GM18499 (cell line): ENCODE results near the gene CHI3L2.
"Not testable (repeated sequence)": the region's sequence is repeated elsewhere in the genome, so short reads cannot be mapped to it uniquely, and the experiment has no call there.

Experiments used
- ATAC-seq: cut with Tn5 transposase; IDR thresholded peaks from one replicate; pipeline ENCODE4 v1.9.1; 2021; ENCODE audit warnings: moderate number of reproducible peaks; ENCODE audit not compliant: insufficient read depth, unreplicated experiment

Gene CHI3L2

DNA sequence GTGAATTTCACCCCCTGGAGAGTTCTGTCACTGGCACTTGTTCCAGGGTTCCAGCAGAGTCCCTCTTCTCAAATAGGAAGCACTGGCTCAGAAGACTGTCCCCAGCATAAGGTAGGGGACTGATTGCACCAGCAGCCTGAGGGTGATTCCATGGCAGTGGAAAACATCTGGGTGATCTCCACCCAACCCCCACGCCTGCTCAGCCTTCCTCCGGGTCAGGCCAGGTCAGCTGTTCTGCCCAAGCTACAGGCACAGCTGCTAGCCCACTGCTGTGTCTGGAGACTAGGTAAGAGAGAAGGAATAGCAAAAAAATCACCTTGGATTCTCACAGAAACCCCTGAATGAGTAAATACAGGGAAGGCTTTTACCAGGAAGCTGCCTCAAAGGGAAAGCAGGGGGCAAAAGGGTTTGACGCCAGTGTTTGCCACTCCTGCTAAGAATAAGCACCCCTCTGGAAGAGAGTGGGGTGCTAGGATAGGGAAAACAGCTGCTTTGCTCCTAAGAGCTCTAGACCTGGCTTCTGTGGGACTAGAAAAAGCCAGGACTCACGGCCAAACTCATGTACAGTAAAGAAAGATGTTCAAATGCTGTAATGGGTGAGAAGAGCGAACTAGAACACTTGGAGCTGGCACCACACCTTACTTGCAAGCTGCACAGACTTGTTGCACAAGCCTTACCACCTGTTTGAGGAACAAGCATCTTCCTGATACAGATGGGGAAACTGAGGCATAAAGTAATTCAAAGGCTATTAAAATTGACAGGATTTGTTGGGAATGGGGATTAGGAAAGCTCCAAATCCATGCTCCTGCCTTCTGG lies 26.0 kb upstream of the CHI3L2 start:
- no peak for ATAC-seq

DNA sequence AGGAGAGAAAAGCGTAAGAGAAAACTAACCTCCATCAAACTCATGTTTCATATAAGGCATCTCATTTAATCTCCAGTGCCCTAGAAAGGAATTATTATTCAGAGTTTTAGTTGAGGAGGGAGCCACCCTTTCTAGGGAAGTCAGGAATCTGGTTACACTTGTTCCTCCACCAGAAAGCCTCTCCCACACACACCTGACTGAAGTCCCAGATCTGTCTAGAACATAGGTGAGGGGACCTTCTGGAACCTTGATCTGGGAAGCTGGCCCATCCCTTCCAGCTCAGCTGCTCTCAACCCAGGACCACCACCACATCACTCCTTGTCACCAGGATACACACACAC lies 25.2 kb upstream of the CHI3L2 start:
- ATAC-seq, result no peak

DNA sequence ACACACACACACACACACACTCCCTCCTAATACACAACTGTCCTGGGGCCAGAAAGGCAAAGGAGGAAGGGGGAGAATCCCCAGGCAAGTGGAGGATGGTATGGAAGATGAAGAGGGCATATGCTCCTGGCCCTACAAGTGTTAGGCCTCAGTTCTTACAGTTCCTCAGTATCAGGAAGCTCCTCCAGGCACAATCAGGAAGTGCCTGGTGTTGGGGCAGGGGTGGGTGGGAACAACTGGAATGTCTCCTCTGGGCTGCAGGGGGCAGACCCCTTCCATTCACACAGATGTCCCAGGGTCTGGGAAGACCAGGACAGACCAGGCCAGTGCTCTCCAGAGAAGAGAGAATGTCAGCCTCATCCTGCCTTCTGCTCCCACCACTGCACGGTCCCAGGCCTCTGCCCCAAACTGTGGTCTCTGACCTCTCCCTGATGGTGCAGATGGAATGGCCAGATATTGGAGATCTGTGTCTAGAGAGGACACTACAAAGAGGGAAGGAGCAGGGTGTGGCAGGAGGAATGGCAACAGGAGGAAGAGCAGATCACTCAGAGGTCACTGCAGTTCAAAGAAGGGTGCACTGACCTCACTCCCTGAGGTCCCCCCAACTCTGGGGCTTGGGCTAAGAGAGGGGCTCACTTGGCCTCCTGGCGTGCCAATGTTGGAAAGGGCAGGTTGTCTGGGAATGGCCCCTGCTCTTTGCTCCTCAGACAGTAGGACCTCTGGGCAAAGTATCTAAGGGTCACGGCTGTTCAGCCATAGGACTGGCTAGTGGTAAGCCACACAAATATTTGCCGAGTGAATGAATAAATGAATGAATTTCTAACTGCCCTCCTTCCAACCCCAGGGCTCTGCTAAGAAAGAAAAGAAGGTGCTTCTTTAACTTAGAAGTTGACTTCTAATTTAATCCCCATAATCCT lies 24.5 kb upstream of the CHI3L2 start:
- ATAC-seq, result no peak

DNA sequence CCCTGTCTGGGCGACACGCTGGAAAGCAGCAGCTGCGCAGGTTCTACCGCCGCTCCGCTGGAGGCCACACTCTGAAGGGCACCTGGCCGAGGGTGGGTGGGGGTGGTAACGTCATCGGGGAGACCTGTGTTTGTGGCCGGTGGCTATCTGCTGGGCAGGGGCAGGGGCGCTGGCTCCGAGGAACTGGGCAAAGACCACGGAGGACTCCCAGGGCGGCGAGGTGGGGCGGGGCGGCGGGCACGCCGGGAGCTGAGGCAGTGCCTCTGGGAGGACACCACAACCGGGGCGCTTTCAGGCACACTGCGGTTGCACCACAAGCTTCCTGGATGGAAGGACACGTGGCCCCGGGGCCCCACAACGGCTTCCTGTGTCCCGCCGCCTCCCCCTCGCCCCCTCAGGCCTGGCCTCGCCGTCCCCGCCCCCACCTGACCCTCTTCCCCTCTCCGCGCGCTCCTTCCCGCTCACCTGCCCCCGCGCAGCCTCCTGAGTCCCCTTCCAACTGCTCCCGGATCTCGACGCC lies 23.8 kb upstream of the CHI3L2 start:
- no peak for ATAC-seq

DNA sequence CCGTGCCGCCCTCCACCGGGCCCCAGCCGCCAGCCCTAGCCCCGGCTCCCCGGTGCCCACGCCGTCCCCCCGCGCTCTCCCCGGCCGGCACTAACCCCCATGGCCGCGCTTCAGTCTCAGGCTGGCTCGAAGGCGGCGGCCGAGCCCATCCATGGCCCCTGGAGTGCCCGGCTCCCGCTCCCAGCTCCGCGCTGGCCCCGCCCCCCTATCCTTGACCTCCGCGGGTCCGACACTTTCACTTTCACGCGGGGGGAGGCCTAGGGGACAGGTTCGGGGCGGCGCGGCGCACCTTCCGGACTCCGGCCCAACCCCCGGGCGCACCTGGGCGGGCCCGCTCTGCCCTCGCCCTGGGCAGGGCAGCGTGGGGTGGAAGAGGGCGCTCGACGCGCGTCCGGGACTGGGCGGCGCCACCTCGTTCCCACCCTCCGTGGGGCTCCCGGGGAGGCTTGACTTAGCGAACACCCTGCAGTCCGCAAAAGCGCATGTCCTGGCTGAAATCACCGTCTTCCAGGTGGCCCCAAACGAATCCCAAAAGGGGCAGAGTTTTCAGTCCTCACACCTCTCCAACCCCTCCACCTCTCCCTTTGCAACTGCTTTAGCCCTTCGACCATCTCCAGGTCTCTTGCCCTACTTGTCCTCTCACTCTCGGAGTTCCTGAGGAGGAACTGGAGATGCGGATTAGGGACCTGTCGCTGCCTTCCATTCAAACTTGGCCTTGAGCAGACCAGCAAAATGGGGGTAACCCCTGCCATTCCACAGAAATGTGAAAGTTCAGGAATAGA lies 23.1 kb upstream of the CHI3L2 start:
- no peak for ATAC-seq

DNA sequence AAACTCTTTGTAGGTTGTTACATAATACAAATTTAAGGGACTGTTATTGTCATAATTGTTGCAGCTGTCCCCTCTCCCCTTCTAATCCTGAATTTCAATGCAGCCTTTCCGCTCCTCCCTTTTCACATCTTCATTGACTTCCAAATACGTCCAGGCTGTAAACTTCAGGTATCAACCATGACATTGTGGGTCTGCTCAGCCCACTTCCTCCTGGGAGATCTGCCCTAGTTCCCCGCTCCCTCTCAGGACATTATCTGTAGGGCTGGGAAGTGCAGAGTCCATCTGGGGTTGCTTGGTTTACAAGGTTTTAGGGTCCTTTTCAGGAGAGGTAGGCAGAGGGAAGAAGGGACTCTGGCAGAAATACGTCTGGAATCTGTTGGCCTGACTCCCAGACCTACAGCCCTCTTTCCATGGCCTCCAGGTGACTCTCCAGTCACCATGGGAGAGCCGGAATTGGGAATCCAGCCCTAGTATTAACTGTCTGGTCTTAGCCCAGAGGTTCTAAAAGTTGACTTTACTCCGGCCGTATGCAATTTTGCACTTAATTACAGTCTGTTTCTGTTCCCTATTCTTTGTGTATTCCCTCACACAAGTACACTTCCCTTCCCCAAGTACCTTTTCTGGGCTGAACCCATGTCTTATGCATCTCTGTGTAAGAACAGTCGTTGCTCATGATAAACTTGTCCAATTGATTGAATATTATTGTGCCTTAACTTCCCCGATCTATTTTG lies 22.4 kb upstream of the CHI3L2 start:
- ATAC-seq, result no peak

DNA sequence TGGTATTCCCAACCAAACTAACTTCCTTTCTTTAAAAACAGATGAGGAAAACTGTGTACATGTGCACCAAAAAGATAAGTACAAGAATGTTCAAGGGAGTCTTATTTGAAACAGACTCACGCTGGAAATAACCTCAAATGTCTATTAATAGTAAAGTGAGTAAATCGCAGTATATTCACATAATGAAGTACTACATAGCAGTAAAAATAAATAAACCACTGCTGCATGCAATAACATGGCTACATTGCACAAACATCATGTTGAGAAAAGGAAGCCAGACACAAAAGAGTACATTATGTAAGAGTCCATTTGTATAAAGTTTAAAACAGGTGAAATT lies 21.8 kb upstream of the CHI3L2 start:
- ATAC-seq, result no peak

DNA sequence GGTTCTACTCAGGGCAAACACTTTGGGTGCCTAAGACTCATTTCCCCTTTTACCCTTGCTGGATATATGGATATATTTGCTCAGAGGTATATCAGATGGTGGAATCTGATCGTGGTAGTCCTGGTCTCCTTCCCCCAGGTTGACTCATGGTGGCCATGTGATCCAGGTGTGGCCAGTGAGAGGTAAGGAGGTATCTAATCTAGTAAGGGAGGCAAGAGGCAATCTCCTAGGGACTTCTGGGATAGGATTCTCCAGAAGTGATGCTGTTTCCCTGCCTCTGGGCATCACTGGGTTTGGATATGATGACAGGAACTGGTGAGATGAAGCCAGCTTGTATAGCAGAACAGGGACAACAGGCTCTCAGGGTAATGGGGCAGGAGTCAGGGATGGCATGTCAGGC lies 18.6 kb upstream of the CHI3L2 start:
- no peak for ATAC-seq

DNA sequence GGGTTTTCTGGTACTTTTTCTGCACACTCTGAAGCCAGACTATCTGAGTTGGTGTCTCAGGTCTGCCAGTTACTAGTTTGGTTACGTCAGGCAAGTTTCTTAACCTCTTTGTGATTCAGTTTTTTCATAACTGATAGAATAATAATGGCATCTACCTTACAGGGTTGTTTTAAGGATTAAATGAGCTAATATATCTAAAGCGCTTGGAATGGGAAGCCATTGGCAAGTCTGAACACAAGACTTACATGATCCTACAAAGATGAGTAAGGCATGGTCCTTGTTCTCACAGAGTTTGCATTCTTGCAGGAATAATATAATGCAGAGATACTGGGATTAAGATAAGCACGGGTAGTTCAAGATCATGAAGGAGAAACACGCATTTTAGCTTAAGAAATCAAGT lies 17.9 kb upstream of the CHI3L2 start:
- no peak for ATAC-seq

DNA sequence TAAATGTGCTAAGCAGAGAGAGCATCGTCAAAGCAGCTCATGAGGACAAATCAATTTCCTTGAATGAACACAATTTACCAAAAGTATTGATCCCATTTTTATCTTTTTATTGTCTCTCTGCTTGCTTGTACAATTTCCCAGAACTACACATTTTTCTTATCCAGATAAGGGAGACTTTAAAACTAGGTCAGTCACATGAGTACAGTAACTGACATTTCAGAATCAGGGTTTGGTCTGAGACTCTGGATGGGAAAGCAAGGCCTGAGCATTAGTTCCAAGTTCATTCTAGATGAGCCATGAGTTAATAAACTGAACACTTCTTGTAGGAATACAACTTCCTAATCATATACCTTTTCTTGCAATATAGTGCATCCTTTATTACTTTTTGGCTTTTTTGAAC lies 15.6 kb upstream of the CHI3L2 start:
- ATAC-seq, result no peak

DNA sequence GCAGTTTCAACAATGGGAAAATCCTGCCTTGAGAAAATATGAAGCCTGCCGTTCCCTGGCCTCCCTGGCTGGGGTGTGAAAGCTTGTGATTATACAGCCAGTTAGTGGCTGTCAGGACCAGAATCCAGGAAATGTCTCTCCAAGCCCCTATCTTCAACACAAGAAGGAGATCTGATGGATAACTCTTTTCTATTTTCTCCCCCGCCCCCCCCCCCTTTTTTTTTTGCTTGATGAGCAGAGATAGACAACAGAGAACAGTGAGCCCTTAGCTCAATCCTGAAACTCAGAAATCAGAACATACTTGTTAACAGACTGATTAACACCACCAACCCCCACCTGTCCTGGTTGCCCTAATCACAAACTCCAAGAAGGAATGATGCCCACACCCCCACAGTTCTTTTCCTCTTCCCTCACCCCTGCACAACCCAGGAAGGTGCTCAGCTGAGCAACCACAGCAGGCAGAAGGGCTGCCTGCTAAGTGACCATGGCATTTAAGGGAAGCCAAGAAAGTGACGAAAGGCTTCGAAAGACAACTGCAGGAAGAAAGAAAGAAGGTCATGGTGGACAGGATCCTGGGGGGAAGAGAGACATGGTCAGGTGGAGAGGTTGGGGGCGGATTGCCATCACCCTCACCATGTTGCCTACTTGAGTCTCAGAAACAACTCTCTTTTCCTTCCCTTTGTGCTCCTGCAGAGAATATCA lies 14.7 kb upstream of the CHI3L2 start:
- no peak for ATAC-seq

DNA sequence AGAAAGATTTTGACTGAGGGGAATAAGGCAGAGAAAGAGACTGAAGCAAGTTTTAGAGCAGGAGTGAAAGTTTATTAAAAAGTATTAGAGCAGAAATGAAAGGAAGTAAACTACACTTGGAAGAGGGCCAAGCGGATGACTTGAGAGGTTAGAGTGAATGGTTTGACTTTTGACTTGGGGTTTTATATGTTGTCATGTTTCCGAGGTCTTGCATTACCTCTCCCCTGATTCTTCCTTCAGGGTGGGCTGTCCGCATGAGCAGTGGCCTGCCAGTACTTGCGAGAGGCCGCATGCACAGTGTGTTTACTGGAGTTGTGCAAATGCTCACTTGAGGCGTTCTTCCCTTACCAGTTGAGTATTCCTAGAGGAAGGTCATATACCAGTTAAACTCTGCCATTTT lies 14.1 kb upstream of the CHI3L2 start:
- no peak for ATAC-seq

DNA sequence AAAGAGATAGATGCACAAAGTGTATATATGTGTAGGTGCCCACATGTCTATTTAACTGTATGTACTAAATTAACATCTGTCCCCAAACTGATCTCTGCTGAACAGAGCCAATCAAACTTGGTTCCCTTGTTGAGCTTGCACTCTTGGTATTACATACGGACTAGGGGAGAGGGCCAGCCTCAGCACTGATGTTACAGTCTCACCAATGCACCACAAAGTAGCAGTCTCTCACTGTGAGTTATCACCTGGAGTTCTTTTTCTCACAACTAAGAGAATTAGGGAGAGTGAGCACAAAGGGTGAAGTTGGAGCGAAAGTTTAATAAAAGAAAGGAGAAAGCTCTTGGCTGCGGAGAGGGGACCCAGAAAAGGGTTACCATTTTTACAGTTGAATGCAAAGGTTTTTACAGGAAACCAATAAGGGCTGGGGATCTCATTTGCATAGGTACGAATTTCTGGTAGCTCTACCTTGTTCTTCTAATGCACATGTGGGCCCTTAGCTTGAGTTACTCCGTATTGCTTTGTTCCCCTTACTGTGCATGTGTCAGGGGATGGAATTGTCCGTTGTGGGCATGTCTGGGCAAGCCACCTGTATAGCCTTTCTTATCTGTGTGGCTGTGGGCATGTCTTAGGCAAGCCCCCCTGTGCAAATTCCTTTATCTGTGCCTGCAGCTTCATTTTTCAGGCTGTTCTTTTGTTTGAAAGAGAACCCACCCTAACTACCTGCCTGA lies 13.3 kb upstream of the CHI3L2 start:
- no peak for ATAC-seq

DNA sequence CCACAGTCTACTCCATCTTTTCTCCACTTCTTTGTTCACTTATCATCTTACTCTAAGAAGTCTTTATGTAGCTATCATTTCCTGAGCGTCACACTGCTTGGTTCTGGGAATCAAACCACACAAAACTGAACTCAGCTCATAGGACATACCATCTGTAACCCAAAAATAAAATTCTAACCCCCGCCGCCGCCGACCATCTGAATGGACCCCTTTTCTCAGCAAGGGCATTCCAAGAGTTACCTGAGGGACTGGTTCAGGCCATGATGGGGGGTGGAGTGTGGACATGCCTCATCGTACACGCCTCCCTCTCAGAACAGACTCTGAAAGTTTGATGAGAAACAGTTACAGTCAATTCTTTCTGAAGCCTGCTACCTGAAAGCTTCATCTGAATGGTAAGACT lies 12.6 kb upstream of the CHI3L2 start:
- no peak for ATAC-seq

DNA sequence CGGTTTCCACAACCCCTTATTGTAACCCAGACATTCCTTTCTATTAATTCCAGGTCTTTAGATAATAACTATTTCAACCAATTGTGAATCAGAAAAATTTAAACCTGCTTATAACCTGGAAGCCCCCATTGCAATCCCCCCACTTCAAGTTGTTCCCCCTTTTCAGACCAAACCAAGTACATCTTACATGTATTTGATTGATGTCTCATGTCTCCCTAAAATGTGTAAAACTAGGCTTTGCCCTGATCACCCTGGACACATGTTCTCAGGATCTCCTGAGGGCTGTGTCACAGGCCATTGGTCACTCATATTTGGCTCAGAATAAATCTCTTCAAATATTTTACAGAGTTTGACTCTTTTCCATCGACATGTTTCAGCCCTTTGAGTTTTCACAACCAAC lies 12.2 kb upstream of the CHI3L2 start:
- ATAC-seq, result not testable (repeated sequence)

DNA sequence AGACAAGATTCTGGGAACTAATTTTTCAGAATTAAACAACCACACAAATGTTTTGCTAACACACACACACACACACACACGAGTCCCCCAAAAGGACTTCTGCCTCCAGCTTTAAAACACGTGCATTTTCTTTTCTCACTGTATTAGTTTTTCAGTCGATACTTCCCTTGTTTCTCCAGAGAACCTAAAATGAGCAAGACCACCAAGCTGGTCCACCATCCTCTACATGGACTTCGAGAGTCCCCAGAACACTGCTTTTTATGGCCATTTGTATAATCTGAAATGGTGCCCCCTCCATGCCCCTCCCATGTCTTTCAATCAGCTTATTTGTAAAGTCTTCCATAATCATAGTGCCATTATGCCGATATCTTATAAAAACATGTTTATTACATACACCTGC lies 10.8 kb upstream of the CHI3L2 start:
- no peak for ATAC-seq

DNA sequence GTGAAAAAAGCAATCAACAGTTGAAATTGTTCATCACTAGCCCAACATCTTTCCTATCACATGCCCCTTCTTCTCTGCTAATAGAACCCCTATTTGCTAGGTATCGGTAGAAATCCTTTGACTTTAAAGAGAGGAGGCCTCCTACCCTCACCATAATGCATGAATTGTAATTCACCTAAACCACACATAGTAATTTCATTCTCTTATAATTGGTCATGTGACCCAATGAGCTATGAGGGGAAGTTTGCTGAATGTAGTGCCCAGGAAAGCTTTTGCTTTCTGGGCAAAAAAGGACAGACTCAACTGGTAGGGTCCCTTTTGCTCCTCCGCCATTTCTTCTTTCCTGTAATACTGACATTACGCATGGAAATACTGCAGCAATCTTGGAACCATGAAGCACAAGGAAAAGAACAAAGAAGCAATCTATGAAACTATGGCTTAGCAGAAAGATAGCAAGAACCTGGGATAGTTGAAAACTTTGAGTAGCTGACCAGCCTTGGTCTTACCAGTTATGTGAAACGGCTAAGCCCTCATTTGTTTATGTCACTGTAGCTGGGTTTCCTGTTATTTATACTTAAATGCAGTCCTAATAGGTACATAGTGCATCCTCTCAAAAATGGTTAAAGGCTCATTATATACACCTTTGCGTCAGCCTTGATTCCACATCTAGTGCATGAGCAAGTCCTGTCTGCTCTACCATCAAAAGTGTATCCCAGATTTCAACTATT lies 10.2 kb upstream of the CHI3L2 start:
- no peak for ATAC-seq
